SK-N-SH (cell line): ENCODE results near the gene TUBGCP2. TPM values are rescaled to one million over a fixed set of nuclear protein-coding genes. Genes with fewer than 3 reads are reported as not detected.

ENCODE experiments used
- CTCF ChIA-PET: fragments of 300-600, 350-600 bp; formaldehyde crosslinking; extraction: SDS; loops from one replicate; lab custom pipeline; 2021; lab: Yijun Ruan, JAX
- POLR2A ChIA-PET: fragments of 350-600 bp; sonication (Branson Sonifier 250); formaldehyde crosslinking; extraction: SDS; loops from one replicate; lab custom pipeline; 2020; ENCODE audit warnings: antibody characterized with exemption, inconsistent platforms; lab: Yijun Ruan, JAX
- DNase-seq: peaks from one replicate; pipeline ENCODE4 v3.0.0; 2012
- H2AFZ ChIP-seq: fragments of 200-600 bp; sonication (generic); 2 replicates; pipeline ENCODE4 v1.8.1; 2016; ENCODE audit warnings: antibody characterized with exemption, mild to moderate bottlenecking, low read depth
- H3F3A ChIP-seq: fragments of 200-600 bp; sonication (generic); replicated peaks from 2 replicates; pipeline ENCODE3; 2016; ENCODE audit warnings: antibody characterized with exemption, mild to moderate bottlenecking; ENCODE audit not compliant: insufficient read depth
- H3K27ac ChIP-seq, 2 experiments: fragments of 200-500 bp in 1 of 2; fragments of 200-600 bp in 1 of 2; sonication (Bioruptor generic) in 1 of 2; sonication (generic), shearing (Covaris generic) in 1 of 2; 2 replicates each; pipeline versions ENCODE4 v1.5.1 to v1.6.1; 2014 to 2016; ENCODE audit warnings: low read depth in 2 of 2, inconsistent platforms in 1 of 2, low read length in 1 of 2, mild to moderate bottlenecking in 1 of 2, mixed read lengths in 1 of 2
- H3K27me3 ChIP-seq: fragments of 200-600 bp; sonication (generic), shearing (Covaris generic); 2 replicates; pipeline ENCODE4 v1.6.1; 2016; ENCODE audit warnings: mixed run types; ENCODE audit not compliant: insufficient read depth
- H3K36me3 ChIP-seq, 2 experiments: fragments of 200-500 bp in 1 of 2; fragments of 200-600 bp in 1 of 2; sonication (Bioruptor generic) in 1 of 2; sonication (generic) in 1 of 2; replicated peaks in 1 of 2; 2 replicates each; pipeline versions ENCODE3 to v1.5.1; 2014 to 2016; ENCODE audit warnings: low read length in 1 of 2, mild to moderate bottlenecking in 1 of 2; ENCODE audit not compliant: insufficient read depth in 2 of 2, control insufficient read depth in 1 of 2
- H3K4me1 ChIP-seq, 2 experiments: fragments of 200-500 bp in 1 of 2; fragments of 200-600 bp in 1 of 2; sonication (Bioruptor generic) in 1 of 2; sonication (generic), shearing (Covaris generic) in 1 of 2; 2 replicates each; pipeline versions ENCODE4 v1.5.1 to v1.6.1; 2014 to 2016; ENCODE audit warnings: low read depth in 1 of 2, low read length in 1 of 2, mixed run types in 1 of 2; ENCODE audit not compliant: insufficient read depth in 2 of 2, control insufficient read depth in 1 of 2
- H3K4me2 ChIP-seq: fragments of 200-600 bp; sonication (generic), shearing (Covaris generic); 2 replicates; pipeline ENCODE4 v1.6.1; 2017; ENCODE audit warnings: mixed run types
- H3K4me3 ChIP-seq, 2 experiments: fragments of 200-500 bp in 1 of 2; fragments of 200-600 bp in 1 of 2; sonication (Bioruptor generic) in 1 of 2; sonication (generic), shearing (Covaris generic) in 1 of 2; 2 replicates each; pipeline versions ENCODE4 v1.5.1 to v1.8.1; 2014 to 2016; ENCODE audit warnings: low read depth in 2 of 2, inconsistent platforms in 1 of 2, low read length in 1 of 2, mild to moderate bottlenecking in 1 of 2, mixed read lengths in 1 of 2, moderate library complexity in 1 of 2
- H3K79me2 ChIP-seq: fragments of 200-600 bp; sonication (generic); 2 replicates; pipeline ENCODE4 v1.8.1; 2017; ENCODE audit warnings: mild to moderate bottlenecking; ENCODE audit not compliant: insufficient read depth
- H3K9ac ChIP-seq: fragments of 200-600 bp; sonication (generic); 2 replicates; pipeline ENCODE4 v1.6.1; 2017; ENCODE audit warnings: mixed run types
- H3K9me2 ChIP-seq: fragments of 200-600 bp; sonication (generic); 2 replicates; pipeline ENCODE4 v1.6.1; 2017; ENCODE audit warnings: mixed run types
- H3K9me3 ChIP-seq: fragments of 200-600 bp; sonication (generic); 2 replicates; pipeline ENCODE4 v1.6.1; 2017; ENCODE audit warnings: mixed run types, mild to moderate bottlenecking, moderate library complexity
- H4K20me1 ChIP-seq: fragments of 200-600 bp; sonication (generic); 2 replicates; pipeline ENCODE4 v1.6.1; 2017; ENCODE audit warnings: mild to moderate bottlenecking, mixed run types; ENCODE audit not compliant: insufficient read depth
- CHD2 ChIP-seq: fragments of 150-350 bp; IDR thresholded peaks from 2 replicates; pipeline ENCODE4 v1.6.1; 2018; ENCODE audit warnings: low read length; ENCODE audit not compliant: partially characterized antibody
- FOSL2 ChIP-seq: IDR thresholded peaks from 2 replicates; pipeline ENCODE4 v1.4.0; 2012; ENCODE audit warnings: low read depth, mild to moderate bottlenecking, moderate library complexity, borderline replicate concordance
- GABPA ChIP-seq: IDR thresholded peaks from 2 replicates; pipeline ENCODE4 v1.4.0; 2012; ENCODE audit warnings: low read depth, mild to moderate bottlenecking
- GATA2 ChIP-seq: sonication (generic); formaldehyde crosslinking; IDR thresholded peaks from 2 replicates; pipeline ENCODE4 v1.5.0; 2020; ENCODE audit warnings: mild to moderate bottlenecking, missing genetic modification reagents
- JUND ChIP-seq: IDR thresholded peaks from 2 replicates; pipeline ENCODE4 v1.4.0; 2012
- MAX ChIP-seq: IDR thresholded peaks from 2 replicates; pipeline ENCODE4 v1.4.0; 2012; ENCODE audit warnings: low read depth
- MXI1 ChIP-seq: IDR thresholded peaks from 2 replicates; pipeline ENCODE4 v1.6.1; 2012; ENCODE audit warnings: mild to moderate bottlenecking, low read depth, low read length, improper control_type of control experiment
- NFIC ChIP-seq: IDR thresholded peaks from 2 replicates; pipeline ENCODE4 v1.4.0; 2012; ENCODE audit warnings: borderline replicate concordance
- POLR2AphosphoS5 ChIP-seq: IDR thresholded peaks from 2 replicates; pipeline ENCODE4 v1.6.1; 2012; ENCODE audit warnings: low read depth, low read length
- RXRA ChIP-seq: IDR thresholded peaks from 2 replicates; pipeline ENCODE4 v1.4.0; 2012; ENCODE audit warnings: low read depth, mild to moderate bottlenecking, borderline replicate concordance
- SIN3A ChIP-seq: IDR thresholded peaks from 2 replicates; pipeline ENCODE4 v1.6.1; 2012; ENCODE audit warnings: low read depth, mild to moderate bottlenecking, low read length, moderate library complexity, borderline replicate concordance
- TCF12 ChIP-seq: IDR thresholded peaks from 2 replicates; pipeline ENCODE4 v1.4.0; 2012
- USF1 ChIP-seq: IDR thresholded peaks from 2 replicates; pipeline ENCODE4 v1.4.0; 2012; ENCODE audit warnings: low read depth, borderline replicate concordance
- YY1 ChIP-seq: IDR thresholded peaks from 2 replicates; pipeline ENCODE4 v1.4.0; 2012; ENCODE audit warnings: low read depth, mild to moderate bottlenecking
- WGBS: methylation state at CpG from one replicate; pipeline ENCODE4 v1.1.6; 2017; ENCODE audit warnings: low lambda C conversion rate; 5-methylcytosine and 5-hydroxymethylcytosine counted together
- polyA plus RNA-seq, 3 experiments: library from polyadenylated mRNA; depleted of rRNA; stranded (reverse); fragments of >200 nt; gene quantifications; 2 replicates each; pipeline ENCODE4 v1.2.3, GENCODE V29; 2012

The TUBGCP2 gene
- polyA plus RNA-seq, 1 of the 3 experiments (the other 2 are of a cell fraction), result 49.1 TPM

DNA sequence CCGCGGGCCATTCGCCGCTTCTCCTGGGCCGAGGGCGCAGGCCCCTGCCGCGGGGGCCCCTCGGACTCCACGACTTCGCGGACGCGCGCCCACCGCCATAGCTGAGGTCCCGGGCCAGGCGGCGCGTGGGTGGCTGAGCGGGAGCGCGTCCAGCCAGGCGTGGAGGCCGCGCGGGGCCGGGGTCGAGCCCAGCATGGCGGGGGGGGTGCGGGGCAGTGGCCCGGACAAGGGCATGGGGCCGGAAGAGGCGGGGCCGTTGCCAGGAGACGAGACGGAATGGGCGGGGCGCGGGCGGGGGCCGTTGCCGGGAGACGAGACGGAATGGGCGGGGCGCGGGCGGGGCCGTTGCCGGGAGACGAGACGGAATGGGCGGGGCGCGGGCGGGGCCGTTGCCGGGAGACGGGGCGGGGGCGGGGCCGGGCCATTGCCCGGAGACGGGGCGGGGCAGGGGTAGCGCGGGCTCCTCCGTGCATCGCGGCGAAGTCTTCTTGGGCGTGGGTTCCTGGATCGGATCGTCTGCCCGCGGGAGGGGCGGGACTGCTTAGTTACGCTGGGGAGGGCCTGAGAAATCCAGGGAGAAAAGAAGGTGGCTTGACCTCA lies 46.8 kb downstream of the TUBGCP2 start:
- no peaks in the 10 kb centered on the region for H3K9me2 ChIP-seq
- no peaks in the 10 kb centered on the region for H3K27me3 ChIP-seq
- H3K4me2 ChIP-seq, result peak overlapping the region; percentile 85
- no peaks in the 10 kb centered on the region for H3K79me2 ChIP-seq
- TF ChIP-seq CHD2, result no peak
- TF ChIP-seq POLR2AphosphoS5, result peak; percentile 47; the same call in 1 of the 2 replicates
- no peak for TF ChIP-seq MXI1
- peak; percentile 63 for TF ChIP-seq GABPA
- TF ChIP-seq, all 33 proteins: peak for 2
- H2AFZ ChIP-seq, result peak overlapping the region; percentile 78
- peak overlapping the region; percentile 22 to 76; a peak in 3 of 4 replicates for H3K27ac ChIP-seq
- peak overlapping the region; percentile 66 for H3K9ac ChIP-seq
- peaks cover 6% of the 10 kb centered on the region for H3F3A ChIP-seq
- DNase-seq, result peak; percentile 98
- H3K4me3 ChIP-seq, result peak overlapping the region; percentile 47 to 60
- no peaks in the 10 kb centered on the region for H3K36me3 ChIP-seq
- H4K20me1 ChIP-seq, result no peaks in the 10 kb centered on the region
- H3K4me1 ChIP-seq, result peaks cover 16 to 17% of the 10 kb centered on the region in 2 experiments; a peak in 3 of 4 replicates
- WGBS, result 0% methylated on average over 5 of the region's 79 CpGs
- POLR2A ChIA-PET, result no interaction called here
- CTCF ChIA-PET, result interaction anchor here (0.9 to 1.0 kb wide), 2 partner anchors 46 to 57 kb away, joined by 3 read pairs; no protein-coding TSS in a partner anchor
- no peaks in the 10 kb centered on the region for H3K9me3 ChIP-seq

DNA sequence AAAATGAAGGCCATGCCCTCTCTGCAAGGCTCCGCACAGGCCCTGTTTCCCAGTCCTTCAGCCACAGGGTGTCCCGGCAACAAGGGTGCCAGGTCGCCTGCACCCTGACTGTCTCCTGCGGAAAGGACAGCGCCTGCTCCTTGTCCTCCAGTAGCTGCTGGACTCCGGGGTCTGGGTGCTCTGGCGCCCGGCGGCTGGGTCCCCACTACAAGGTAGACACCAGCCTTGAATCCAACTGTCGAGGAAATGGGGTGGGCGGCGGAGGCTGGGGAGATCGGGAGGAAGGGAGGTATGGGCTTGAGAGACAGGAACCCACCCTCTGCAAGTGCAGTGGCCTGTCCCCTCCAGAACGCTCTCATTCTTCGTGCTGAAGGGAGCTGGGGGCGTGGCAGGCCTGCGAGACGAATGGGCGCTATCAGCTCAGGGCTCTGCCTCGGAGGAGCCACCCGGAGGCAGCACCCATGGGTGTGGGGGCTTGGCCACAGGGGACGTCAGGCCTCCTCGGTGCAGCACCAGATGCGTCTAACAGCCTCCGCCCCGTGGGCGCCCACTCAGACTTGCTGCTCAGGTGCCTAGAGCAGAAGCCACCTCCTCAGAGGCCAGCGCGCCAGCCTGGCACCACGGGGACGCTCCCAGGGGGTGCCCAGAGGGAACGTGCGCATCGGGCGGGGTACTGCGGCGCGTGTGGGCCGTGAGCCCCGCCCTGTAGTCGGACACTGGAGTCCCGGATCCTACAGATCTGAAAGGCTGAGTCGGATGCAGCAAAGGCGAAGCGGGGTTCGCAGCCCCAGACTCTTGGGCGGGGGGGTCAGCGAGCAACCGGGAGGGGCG lies 47.6 kb downstream of the TUBGCP2 start:
- no peaks in the 10 kb centered on the region for H4K20me1 ChIP-seq
- ChIA-PET POLR2A (no interaction called here), CTCF (interaction anchor here (1.0 kb wide), 1 partner anchor 58 kb away, joined by 3 read pairs; no protein-coding TSS in a partner anchor)
- no peaks in the 10 kb centered on the region for H3K9me3 ChIP-seq
- H3K9me2 ChIP-seq, result no peaks in the 10 kb centered on the region
- no peak for TF ChIP-seq RXRA
- no peak for TF ChIP-seq TCF12
- TF ChIP-seq JUND, result no peak
- TF ChIP-seq NFIC, result no peak
- TF ChIP-seq YY1, result no peak
- no peak for TF ChIP-seq MAX
- TF ChIP-seq CHD2, result no peak
- no peak for TF ChIP-seq GATA2 (CRISPR knock-in tag)
- TF ChIP-seq USF1, result no peak
- TF ChIP-seq SIN3A, result no peak
- TF ChIP-seq FOSL2, result no peak
- H2AFZ ChIP-seq, result no peak overlapping the region
- peak overlapping the region; percentile 66 for H3K9ac ChIP-seq
- peak; percentile 83 for DNase-seq
- peaks cover 16 to 17% of the 10 kb centered on the region in 2 experiments; a peak in 3 of 4 replicates for H3K4me1 ChIP-seq
- peak overlapping the region; percentile 47 to 60 for H3K4me3 ChIP-seq
- peak overlapping the region; percentile 85 for H3K4me2 ChIP-seq
- no peaks in the 10 kb centered on the region for H3K79me2 ChIP-seq
- 91% methylated on average over 10 of the region's 50 CpGs for WGBS
- H3K36me3 ChIP-seq, result no peaks in the 10 kb centered on the region
- H3F3A ChIP-seq, result peaks cover 6% of the 10 kb centered on the region
- no peaks in the 10 kb centered on the region for H3K27me3 ChIP-seq
- peak overlapping the region; percentile 22 to 76; a peak in 3 of 4 replicates for H3K27ac ChIP-seq
